IPS-15b (cell line): ENCODE results near the gene ESRRB.

Experiments
- H3K27me3 ChIP-seq: one replicate; pipeline ENCODE4 v1.6.1; 2013; ENCODE audit warnings: low read length; ENCODE audit not compliant: control insufficient read depth, insufficient read depth
- H3K36me3 ChIP-seq: one replicate; pipeline ENCODE4 v1.6.1; 2013; ENCODE audit warnings: low read length; ENCODE audit not compliant: control insufficient read depth, insufficient read depth
- H3K4me1 ChIP-seq: one replicate; pipeline ENCODE4 v1.6.1; 2013; ENCODE audit warnings: mild to moderate bottlenecking, low read length; ENCODE audit not compliant: control insufficient read depth, insufficient read depth
- H3K4me3 ChIP-seq: one replicate; pipeline ENCODE4 v1.5.1; 2013; ENCODE audit warnings: low read depth, low read length
- H3K9ac ChIP-seq: one replicate; pipeline ENCODE4 v1.6.1; 2013; ENCODE audit warnings: low read depth, mild to moderate bottlenecking, low read length
- H3K9me3 ChIP-seq: one replicate; pipeline ENCODE4 v1.6.1; 2013; ENCODE audit warnings: mild to moderate bottlenecking, low read length; ENCODE audit not compliant: control insufficient read depth, insufficient read depth

ESRRB gene

DNA sequence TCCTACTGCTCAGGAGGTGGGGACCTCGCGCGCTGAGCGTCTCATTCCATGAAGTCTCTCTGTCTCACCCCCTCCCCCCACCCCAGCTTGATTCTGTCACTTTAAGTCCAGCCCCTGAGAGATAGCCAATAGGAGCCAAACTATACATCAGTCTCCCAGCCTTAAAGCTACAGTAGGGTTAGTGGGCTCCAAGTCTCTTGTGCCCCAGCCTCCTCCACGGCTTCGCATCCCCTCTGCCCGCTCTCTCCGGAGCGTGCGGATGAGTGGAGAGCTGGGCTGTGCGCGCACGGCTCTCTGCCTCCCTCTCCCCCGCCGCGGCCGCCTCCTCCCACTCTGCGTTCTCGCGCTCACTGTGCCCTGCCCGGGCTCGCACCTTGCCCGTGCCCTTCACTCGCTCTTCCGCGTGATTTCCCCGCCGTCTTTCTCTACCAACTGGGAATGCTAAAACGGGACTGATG lies at the start of gene ESRRB:
Gene ESRRB, plus strand, starts transcription at position 191 of the 458 bp plus-strand sequence. Its CDS starts 265 bp downstream, at position 456.
- Histone ChIP-seq H3K4me3 (peak within 1 kb of the TSS; percentile 72), H3K9ac (no peak within 1 kb of the TSS)

DNA sequence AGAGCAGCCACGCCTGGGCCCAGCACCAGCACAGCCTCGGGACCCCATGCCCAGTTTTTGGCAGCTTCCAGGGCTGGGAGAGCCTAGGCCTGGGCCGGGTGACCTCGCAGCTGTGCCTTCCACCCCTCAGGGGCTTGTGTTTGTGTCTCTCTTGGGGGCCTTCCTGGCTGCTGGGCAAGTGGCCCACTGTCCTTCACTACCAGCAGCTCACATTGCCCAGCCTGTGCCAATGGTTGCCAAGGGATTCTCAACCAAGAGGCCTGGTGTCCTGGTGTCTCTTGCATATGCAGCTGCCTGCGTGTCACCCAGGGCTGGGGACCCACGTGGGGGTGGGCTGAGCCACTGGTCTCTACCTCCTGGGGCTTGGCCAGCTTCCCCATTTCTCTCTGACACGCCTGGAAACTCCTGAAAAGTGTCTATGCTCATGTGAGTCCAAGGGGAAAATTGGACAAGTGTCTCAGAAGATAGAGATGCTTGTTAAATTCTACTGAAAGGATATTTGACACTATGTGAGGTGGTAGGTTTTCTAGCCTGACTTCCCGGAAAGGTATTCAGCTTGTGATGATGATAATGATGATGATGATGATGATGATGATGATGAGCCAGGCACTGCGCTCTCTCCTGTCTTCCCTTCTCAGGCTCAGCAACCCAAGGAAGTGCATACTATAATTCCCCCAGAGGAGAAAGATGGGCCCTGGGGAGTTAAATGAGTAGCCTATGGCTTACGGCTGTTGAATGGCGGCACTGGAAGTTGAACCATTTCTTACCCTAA lies 48.8 kb upstream of the ESRRB start:
- no peak overlapping the region for H3K9ac ChIP-seq
- peaks cover 14% of the 10 kb centered on the region for H3K27me3 ChIP-seq
- no peaks in the 10 kb centered on the region for H3K36me3 ChIP-seq
- no peak overlapping the region for H3K4me3 ChIP-seq
- H3K9me3 ChIP-seq, result no peaks in the 10 kb centered on the region
- H3K4me1 ChIP-seq, result peaks cover 10% of the 10 kb centered on the region

More for the DNA sequence above, at the start of gene ESRRB:
- H3K4me1 ChIP-seq, result peaks cover 2% of the 10 kb centered on the region
- H3K9me3 ChIP-seq, result no peaks in the 10 kb centered on the region
- H3K27me3 ChIP-seq, result peaks cover 92% of the 10 kb centered on the region
- no peaks in the 10 kb centered on the region for H3K36me3 ChIP-seq

DNA sequence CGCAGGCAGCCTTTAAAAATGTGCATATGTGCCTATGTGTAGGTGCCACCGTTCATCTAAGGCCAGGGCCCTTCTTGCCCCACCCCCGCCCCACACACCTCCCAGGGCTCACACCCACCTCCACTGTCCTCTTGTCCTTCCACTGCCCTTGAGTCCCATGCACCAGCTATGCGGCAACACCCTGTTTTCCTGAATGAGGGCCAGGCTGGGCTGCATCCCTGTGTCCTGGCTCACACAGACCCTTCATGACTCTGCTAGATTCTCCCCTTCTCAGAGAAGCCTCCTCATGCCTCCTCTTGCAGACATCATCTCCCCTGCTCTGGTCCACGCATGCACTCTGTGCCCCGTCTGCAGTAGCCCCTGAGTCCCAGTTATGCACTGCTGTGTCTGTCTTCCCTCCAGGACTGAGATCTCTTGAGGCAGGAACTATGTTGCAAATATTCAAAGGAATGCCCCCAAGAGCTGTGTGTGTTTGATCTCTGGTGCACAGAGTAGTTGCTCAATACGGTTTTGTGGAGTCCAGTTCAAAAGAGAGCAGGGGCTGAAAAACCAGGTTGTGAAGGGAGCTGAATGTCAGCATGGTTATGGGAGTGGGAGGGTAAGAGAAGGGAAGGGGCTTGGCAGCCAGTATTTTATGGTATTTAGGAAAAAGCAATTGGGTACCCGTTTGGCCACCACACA lies 47.3 kb upstream of the ESRRB start:
- Histone ChIP-seq H3K4me3 (peak overlapping the region; percentile 52), H3K4me1 (peaks cover 10% of the 10 kb centered on the region), H3K27me3 (peaks cover 14% of the 10 kb centered on the region), H3K9ac (no peak overlapping the region), H3K36me3 (no peaks in the 10 kb centered on the region), H3K9me3 (no peaks in the 10 kb centered on the region)

DNA sequence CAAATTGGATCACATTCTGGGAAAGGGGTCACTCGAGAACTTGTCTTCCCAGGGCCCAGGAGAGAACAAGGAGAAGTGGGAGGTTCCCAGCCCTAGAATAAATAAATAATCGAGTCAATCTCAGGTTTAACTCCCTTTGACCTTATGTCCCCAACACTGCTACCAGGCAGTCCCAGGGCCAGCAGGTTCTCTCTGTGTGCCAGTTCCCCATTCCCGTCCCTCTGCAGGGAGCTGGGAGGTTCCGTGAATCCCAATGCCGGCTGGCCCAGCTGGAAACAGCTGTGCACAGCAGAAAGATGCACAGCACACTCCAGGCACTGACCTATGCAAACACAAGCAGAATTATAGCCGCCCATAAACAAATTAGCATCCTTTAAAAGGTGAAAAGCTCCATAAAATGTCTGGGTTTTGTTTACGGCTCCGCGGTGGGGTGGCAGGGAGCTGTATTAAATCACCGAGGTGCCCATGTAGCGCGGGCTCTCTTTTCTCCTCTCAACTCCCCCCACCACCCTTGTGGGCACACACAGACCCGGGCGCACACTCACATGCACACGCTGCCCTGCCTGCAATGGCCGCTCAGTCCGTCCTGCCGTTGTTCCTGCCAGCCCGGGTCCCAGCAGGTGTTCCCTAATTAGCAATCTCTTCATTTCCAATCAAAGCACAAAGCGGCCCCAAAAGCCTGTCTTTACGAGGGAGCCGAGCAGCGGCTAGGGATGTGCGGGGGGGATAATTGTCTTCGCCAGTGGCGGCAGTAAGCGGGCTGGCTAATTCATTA lies 46.6 kb upstream of the ESRRB start:
- H3K4me3 ChIP-seq, result peak overlapping the region; percentile 52
- H3K27me3 ChIP-seq, result peaks cover 14% of the 10 kb centered on the region
- peaks cover 10% of the 10 kb centered on the region for H3K4me1 ChIP-seq
- H3K36me3 ChIP-seq, result no peaks in the 10 kb centered on the region
- H3K9ac ChIP-seq, result peak overlapping the region; percentile 60
- no peaks in the 10 kb centered on the region for H3K9me3 ChIP-seq

GRCh38 chr14:76329951-76330350 lies 46.0 kb upstream of the ESRRB start:
- peaks cover 10% of the 10 kb centered on the region for H3K4me1 ChIP-seq
- H3K4me3 ChIP-seq, result peak overlapping the region; percentile 52
- H3K9me3 ChIP-seq, result no peaks in the 10 kb centered on the region
- H3K36me3 ChIP-seq, result no peaks in the 10 kb centered on the region
- H3K9ac ChIP-seq, result no peak overlapping the region
- peaks cover 14% of the 10 kb centered on the region for H3K27me3 ChIP-seq

- Histone ChIP-seq H3K36me3 (no peaks in the 10 kb centered on the region), H3K9me3 (no peaks in the 10 kb centered on the region), H3K9ac (no peak overlapping the region), H3K4me3 (peak overlapping the region; percentile 12), H3K4me1 (peaks cover 10% of the 10 kb centered on the region), H3K27me3 (peaks cover 14% of the 10 kb centered on the region)
Observed at GRCh38 chr14:76330411-76331327, 45.3 kb upstream of the ESRRB start.

- Histone ChIP-seq H3K27me3 (peaks cover 14% of the 10 kb centered on the region), H3K36me3 (no peaks in the 10 kb centered on the region), H3K9me3 (no peaks in the 10 kb centered on the region), H3K9ac (no peak overlapping the region), H3K4me1 (peaks cover 10% of the 10 kb centered on the region), H3K4me3 (no peak overlapping the region)
Observed at GRCh38 chr14:76331328-76332011, 44.5 kb upstream of the ESRRB start.

GRCh38 chr14:76333664-76334063 lies 42.3 kb upstream of the ESRRB start:
- peaks cover 6% of the 10 kb centered on the region for H3K4me1 ChIP-seq
- no peak overlapping the region for H3K4me3 ChIP-seq
- H3K36me3 ChIP-seq, result no peaks in the 10 kb centered on the region
- no peaks in the 10 kb centered on the region for H3K9me3 ChIP-seq
- H3K27me3 ChIP-seq, result peaks cover 11% of the 10 kb centered on the region
- no peak overlapping the region for H3K9ac ChIP-seq

GRCh38 chr14:76334316-76334715 lies 41.6 kb upstream of the ESRRB start:
- Histone ChIP-seq H3K9me3 (no peaks in the 10 kb centered on the region), H3K4me3 (no peak overlapping the region), H3K9ac (no peak overlapping the region), H3K4me1 (peaks cover 2% of the 10 kb centered on the region), H3K27me3 (peaks cover 5% of the 10 kb centered on the region), H3K36me3 (no peaks in the 10 kb centered on the region)

DNA sequence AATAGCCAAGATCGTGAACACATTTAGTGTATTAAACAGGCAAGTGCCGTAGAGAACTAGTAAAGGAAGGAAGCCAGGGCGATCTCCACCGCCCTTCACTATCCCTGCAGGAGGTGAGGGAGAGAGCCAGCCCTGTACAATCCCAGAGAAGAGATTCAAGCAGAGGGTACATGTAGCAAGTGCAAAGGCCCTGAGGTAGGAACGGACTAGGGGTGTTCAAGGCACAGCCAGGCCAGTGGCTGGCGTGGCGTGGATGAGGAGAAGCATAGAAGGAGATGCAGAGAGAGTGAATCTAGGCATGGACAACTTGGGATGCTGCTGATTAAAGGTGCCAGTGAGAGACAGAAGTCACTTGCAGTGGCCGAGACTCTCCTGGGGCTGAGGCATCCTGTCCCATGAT lies 39.1 kb upstream of the ESRRB start:
- H3K9ac ChIP-seq, result no peak overlapping the region
- peaks cover 2% of the 10 kb centered on the region for H3K27me3 ChIP-seq
- no peaks in the 10 kb centered on the region for H3K4me1 ChIP-seq
- H3K4me3 ChIP-seq, result no peak overlapping the region
- H3K9me3 ChIP-seq, result no peaks in the 10 kb centered on the region
- no peaks in the 10 kb centered on the region for H3K36me3 ChIP-seq
